HepG2 (cell line): Measurements from ENCODE around the gene SYNGAP1. TPM values are rescaled to one million over a fixed set of nuclear protein-coding genes. Genes with fewer than 3 reads are reported as not detected.

Source experiments
- ATF1 ChIP-seq: IDR thresholded peaks from 2 replicates; pipeline ENCODE4 v1.6.1; 2016; ENCODE audit warnings: mild to moderate bottlenecking, control low read depth
- HIVEP1 ChIP-seq: sonication (generic); formaldehyde crosslinking; IDR thresholded peaks from 2 replicates; pipeline ENCODE4 v1.4.0; 2020; ENCODE audit warnings: mild to moderate bottlenecking, missing genetic modification reagents
- KDM3A ChIP-seq: IDR thresholded peaks from 2 replicates; pipeline ENCODE4 v1.6.1; 2018; ENCODE audit warnings: low read depth, missing compliant biosample characterization
- SNAI1 ChIP-seq: sonication (generic); formaldehyde crosslinking; IDR thresholded peaks from 2 replicates; pipeline ENCODE4 v1.5.0; 2020; ENCODE audit warnings: mild to moderate bottlenecking, missing genetic modification reagents, borderline replicate concordance
- SRSF1 ChIP-seq: fragments of 200-400 bp; formaldehyde crosslinking; optimal IDR thresholded peaks from 2 replicates; pipeline ENCODE3; 2017; ENCODE audit warnings: mild to moderate bottlenecking, low read depth, low read length, moderate library complexity
- ZFX ChIP-seq: sonication (generic); formaldehyde crosslinking; IDR thresholded peaks from 2 replicates; pipeline ENCODE4 v1.4.0; 2020; ENCODE audit warnings: mild to moderate bottlenecking, low read depth, missing genetic modification reagents, moderate library complexity
- ZNF468 ChIP-seq: sonication (generic); formaldehyde crosslinking; IDR thresholded peaks from 2 replicates; pipeline ENCODE4 v1.8.0; 2022; ENCODE audit warnings: mild to moderate bottlenecking, moderate library complexity, missing genetic modification reagents
- ZNF484 ChIP-seq: sonication (generic); formaldehyde crosslinking; IDR thresholded peaks from 2 replicates; pipeline ENCODE4 v1.5.1; 2020; ENCODE audit warnings: mild to moderate bottlenecking, low read depth, missing genetic modification reagents, borderline replicate concordance
- polyA plus RNA-seq, 8 experiments: library from polyadenylated mRNA; depleted of rRNA in 3 of 8; stranded (reverse) in 7 of 8; unstranded in 1 of 8; fragments of >200 nt; fragmentation: Illumina TruSeq in 4 of 8; extraction: Trizol in 4 of 8; gene quantifications; 2 replicates each; pipeline versions ENCODE4 v1.2.1 to v1.2.3, GENCODE V29; 2011 to 2016; ENCODE audit warnings: low read depth in 4 of 8, missing spikeins in 1 of 8, mixed read lengths in 1 of 8; ENCODE audit not compliant: insufficient read depth in 1 of 8
- total RNA-seq, 5 experiments: library from RNA; depleted of rRNA; stranded (reverse); fragments of >200 nt; fragmentation: Illumina TruSeq; extraction: Trizol; gene quantifications; 2 replicates each; pipeline ENCODE4 v1.2.3, GENCODE V29; 2016; ENCODE audit warnings: low read depth in 1 of 5
- TF ChIP-seq, protein P1 (sequence below), 2 experiments: IDR thresholded peaks; 2 replicates each; pipeline ENCODE4 v1.6.1; 2011 to 2012; ENCODE audit warnings: low read length in 2 of 2, borderline replicate concordance in 1 of 2, low read depth in 1 of 2, mild to moderate bottlenecking in 1 of 2, moderate library complexity in 1 of 2
- TF ChIP-seq, protein P2 (sequence below): sonication (generic); formaldehyde crosslinking; IDR thresholded peaks from 2 replicates; pipeline ENCODE4 v1.8.1; 2023; ENCODE audit warnings: mild to moderate bottlenecking, missing genetic modification reagents
- TF ChIP-seq, protein P3 (sequence below): IDR thresholded peaks from 2 replicates; pipeline ENCODE4 v1.6.1; 2016; ENCODE audit warnings: low read depth, missing genetic modification reagents, missing compliant biosample characterization
- TF ChIP-seq, protein P4 (sequence below): IDR thresholded peaks from 2 replicates; pipeline ENCODE4 v1.6.1; 2012; ENCODE audit warnings: low read depth, low read length, improper control_type of control experiment

The SYNGAP1 gene
- total and polyA plus RNA-seq, 2 of the 13 experiments (the other 11 are each of a cell fraction or from before 2014, with no cell fraction given), result 0.75 to 1.1 TPM

DNA sequence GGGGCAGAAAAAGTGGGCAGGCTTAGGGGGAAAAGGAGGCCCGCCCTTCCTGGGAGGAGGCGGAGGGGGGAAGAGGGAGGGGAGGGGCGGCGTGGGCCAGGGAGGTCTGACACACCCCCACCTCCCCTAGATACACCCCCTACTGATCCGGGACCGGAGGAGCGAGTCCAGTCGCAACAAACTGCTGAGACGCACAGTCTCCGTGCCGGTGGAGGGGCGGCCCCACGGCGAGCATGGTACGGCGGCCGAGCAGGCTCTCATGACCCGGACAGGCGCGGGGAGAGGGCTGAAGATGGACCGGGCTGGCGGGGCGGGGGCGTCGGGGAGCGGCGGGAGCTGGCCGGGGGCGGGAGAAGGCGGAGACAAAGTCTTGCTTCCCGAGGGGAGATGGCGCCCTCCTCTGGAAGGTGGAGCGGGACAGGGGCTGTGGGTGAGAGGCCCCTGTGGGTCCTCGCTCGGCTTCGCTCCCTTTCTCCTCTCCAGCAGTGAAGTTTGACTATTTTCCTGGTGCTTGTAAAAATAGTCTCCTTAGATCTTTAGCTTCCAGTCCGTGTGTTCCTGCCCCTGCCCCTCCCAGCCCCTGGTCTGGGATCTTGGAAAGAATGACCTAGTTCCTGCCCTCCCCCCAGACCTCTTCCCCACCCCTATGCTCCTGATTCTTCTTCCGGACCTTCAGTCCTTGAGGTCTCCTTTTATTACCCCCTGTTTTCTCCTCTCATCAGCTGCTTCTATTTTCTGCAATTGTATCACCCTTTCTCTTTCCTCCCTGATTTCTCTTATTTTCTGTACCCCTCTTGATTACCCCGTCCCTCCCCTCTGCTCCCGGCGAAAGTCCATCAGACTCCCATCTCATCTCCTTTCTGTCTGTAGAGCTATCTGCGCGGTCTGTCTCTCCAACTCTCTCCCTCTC is 6.1 kb downstream of the SYNGAP1 start (continued):
- TF ChIP-seq ZNF484 (CRISPR knock-in tag), result no peak
- TF ChIP-seq, protein P1, sequence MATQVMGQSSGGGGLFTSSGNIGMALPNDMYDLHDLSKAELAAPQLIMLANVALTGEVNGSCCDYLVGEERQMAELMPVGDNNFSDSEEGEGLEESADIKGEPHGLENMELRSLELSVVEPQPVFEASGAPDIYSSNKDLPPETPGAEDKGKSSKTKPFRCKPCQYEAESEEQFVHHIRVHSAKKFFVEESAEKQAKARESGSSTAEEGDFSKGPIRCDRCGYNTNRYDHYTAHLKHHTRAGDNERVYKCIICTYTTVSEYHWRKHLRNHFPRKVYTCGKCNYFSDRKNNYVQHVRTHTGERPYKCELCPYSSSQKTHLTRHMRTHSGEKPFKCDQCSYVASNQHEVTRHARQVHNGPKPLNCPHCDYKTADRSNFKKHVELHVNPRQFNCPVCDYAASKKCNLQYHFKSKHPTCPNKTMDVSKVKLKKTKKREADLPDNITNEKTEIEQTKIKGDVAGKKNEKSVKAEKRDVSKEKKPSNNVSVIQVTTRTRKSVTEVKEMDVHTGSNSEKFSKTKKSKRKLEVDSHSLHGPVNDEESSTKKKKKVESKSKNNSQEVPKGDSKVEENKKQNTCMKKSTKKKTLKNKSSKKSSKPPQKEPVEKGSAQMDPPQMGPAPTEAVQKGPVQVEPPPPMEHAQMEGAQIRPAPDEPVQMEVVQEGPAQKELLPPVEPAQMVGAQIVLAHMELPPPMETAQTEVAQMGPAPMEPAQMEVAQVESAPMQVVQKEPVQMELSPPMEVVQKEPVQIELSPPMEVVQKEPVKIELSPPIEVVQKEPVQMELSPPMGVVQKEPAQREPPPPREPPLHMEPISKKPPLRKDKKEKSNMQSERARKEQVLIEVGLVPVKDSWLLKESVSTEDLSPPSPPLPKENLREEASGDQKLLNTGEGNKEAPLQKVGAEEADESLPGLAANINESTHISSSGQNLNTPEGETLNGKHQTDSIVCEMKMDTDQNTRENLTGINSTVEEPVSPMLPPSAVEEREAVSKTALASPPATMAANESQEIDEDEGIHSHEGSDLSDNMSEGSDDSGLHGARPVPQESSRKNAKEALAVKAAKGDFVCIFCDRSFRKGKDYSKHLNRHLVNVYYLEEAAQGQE (IDR thresholded peaks at IDR 0.05; ENCODE audit: borderline replicate concordance in 1 of 2, low read depth in 1 of 2, low read length in 2 of 2), result no peak; a peak in 1 of 4 replicates
- TF ChIP-seq, protein P2, sequence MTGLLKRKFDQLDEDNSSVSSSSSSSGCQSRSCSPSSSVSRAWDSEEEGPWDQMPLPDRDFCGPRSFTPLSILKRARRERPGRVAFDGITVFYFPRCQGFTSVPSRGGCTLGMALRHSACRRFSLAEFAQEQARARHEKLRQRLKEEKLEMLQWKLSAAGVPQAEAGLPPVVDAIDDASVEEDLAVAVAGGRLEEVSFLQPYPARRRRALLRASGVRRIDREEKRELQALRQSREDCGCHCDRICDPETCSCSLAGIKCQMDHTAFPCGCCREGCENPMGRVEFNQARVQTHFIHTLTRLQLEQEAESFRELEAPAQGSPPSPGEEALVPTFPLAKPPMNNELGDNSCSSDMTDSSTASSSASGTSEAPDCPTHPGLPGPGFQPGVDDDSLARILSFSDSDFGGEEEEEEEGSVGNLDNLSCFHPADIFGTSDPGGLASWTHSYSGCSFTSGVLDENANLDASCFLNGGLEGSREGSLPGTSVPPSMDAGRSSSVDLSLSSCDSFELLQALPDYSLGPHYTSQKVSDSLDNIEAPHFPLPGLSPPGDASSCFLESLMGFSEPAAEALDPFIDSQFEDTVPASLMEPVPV, result no peak
- no peak for TF ChIP-seq SNAI1
- TF ChIP-seq SRSF1, result peak; percentile 69
- TF ChIP-seq, protein P3, sequence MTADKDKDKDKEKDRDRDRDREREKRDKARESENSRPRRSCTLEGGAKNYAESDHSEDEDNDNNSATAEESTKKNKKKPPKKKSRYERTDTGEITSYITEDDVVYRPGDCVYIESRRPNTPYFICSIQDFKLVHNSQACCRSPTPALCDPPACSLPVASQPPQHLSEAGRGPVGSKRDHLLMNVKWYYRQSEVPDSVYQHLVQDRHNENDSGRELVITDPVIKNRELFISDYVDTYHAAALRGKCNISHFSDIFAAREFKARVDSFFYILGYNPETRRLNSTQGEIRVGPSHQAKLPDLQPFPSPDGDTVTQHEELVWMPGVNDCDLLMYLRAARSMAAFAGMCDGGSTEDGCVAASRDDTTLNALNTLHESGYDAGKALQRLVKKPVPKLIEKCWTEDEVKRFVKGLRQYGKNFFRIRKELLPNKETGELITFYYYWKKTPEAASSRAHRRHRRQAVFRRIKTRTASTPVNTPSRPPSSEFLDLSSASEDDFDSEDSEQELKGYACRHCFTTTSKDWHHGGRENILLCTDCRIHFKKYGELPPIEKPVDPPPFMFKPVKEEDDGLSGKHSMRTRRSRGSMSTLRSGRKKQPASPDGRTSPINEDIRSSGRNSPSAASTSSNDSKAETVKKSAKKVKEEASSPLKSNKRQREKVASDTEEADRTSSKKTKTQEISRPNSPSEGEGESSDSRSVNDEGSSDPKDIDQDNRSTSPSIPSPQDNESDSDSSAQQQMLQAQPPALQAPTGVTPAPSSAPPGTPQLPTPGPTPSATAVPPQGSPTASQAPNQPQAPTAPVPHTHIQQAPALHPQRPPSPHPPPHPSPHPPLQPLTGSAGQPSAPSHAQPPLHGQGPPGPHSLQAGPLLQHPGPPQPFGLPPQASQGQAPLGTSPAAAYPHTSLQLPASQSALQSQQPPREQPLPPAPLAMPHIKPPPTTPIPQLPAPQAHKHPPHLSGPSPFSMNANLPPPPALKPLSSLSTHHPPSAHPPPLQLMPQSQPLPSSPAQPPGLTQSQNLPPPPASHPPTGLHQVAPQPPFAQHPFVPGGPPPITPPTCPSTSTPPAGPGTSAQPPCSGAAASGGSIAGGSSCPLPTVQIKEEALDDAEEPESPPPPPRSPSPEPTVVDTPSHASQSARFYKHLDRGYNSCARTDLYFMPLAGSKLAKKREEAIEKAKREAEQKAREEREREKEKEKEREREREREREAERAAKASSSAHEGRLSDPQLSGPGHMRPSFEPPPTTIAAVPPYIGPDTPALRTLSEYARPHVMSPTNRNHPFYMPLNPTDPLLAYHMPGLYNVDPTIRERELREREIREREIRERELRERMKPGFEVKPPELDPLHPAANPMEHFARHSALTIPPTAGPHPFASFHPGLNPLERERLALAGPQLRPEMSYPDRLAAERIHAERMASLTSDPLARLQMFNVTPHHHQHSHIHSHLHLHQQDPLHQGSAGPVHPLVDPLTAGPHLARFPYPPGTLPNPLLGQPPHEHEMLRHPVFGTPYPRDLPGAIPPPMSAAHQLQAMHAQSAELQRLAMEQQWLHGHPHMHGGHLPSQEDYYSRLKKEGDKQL, result no peak
- TF ChIP-seq ZNF468 (CRISPR knock-in tag), result no peak
- TF ChIP-seq HIVEP1 (CRISPR knock-in tag), result no peak
- TF ChIP-seq ZFX (CRISPR knock-in tag), result peak; percentile 69
- TF ChIP-seq ATF1, result no peak
- peak; percentile 70 for TF ChIP-seq KDM3A (CRISPR knock-in tag)
- TF ChIP-seq, protein P4, sequence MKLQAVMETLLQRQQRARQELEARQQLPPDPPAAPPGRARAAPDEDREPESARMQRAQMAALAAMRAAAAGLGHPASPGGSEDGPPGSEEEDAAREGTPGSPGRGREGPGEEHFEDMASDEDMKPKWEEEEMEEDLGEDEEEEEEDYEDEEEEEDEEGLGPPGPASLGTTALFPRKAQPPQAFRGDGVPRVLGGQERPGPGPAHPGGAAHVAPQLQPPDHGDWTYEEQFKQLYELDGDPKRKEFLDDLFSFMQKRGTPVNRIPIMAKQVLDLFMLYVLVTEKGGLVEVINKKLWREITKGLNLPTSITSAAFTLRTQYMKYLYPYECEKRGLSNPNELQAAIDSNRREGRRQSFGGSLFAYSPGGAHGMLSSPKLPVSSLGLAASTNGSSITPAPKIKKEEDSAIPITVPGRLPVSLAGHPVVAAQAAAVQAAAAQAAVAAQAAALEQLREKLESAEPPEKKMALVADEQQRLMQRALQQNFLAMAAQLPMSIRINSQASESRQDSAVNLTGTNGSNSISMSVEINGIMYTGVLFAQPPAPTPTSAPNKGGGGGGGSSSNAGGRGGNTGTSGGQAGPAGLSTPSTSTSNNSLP, result no peak
